HL-60 (cell line): ENCODE measurements around the gene EFNA1.

Experiments used
- GABPA ChIP-seq: IDR thresholded peaks from 2 replicates; pipeline ENCODE4 v1.6.1; 2012; ENCODE audit warnings: low read depth
- POLR2AphosphoS5 ChIP-seq: IDR thresholded peaks from 2 replicates; pipeline ENCODE4 v1.6.1; 2012; ENCODE audit warnings: low read depth
- SPI1 ChIP-seq: IDR thresholded peaks from 2 replicates; pipeline ENCODE4 v1.6.1; 2012; ENCODE audit warnings: low read depth, mild to moderate bottlenecking, borderline replicate concordance
- TF ChIP-seq, protein P1 (sequence below): IDR thresholded peaks from one replicate; pipeline ENCODE4 v1.5.1; 2011; ENCODE audit warnings: low read length, control low read depth, inconsistent platforms; ENCODE audit not compliant: insufficient read depth
- TF ChIP-seq, protein P2 (sequence below): IDR thresholded peaks from 2 replicates; pipeline ENCODE4 v1.6.1; 2012; ENCODE audit warnings: low read depth; ENCODE audit not compliant: insufficient replicate concordance

DNA sequence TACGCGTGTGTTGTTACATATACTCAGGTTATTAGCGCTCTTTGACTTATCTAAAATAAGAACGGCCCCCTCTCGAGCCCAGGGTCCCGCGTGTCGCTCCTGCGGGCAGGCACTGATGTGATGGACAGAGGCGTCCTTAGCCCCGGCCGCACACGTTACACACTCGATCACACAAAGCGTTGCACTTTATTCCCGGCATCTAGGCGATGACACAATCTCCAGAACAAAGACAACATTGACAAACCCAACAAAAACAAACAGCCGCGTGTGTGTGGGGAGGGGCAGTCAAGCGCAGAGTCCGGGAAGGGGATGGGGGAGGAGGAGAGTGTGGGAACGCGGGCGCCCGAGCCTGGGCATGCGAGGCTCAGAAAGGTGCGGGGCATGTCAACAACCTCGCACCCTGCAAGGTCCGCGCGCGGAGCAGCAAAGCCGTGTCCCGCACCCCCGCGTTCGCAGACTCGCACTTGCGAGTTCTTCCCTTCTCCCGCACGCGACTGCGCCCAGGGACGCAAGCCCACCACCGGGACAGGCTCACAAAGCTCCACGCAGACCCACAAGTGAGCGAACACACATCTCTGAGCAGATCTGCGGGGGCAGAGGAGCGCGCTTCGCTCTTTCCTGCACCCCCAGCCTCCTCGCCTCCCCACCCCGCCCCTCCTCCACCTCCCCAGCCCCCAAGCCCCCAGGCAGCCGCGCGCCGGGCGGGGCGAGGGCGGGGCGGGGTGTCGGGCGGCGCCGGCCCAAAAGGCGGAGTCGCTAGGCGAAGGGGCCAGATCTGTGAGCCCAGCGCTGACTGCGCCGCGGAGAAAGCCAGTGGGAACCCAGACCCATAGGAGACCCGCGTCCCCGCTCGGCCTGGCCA, at the start of gene EFNA1:
- TF ChIP-seq, protein P1, sequence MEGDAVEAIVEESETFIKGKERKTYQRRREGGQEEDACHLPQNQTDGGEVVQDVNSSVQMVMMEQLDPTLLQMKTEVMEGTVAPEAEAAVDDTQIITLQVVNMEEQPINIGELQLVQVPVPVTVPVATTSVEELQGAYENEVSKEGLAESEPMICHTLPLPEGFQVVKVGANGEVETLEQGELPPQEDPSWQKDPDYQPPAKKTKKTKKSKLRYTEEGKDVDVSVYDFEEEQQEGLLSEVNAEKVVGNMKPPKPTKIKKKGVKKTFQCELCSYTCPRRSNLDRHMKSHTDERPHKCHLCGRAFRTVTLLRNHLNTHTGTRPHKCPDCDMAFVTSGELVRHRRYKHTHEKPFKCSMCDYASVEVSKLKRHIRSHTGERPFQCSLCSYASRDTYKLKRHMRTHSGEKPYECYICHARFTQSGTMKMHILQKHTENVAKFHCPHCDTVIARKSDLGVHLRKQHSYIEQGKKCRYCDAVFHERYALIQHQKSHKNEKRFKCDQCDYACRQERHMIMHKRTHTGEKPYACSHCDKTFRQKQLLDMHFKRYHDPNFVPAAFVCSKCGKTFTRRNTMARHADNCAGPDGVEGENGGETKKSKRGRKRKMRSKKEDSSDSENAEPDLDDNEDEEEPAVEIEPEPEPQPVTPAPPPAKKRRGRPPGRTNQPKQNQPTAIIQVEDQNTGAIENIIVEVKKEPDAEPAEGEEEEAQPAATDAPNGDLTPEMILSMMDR = no peak
- no peak for TF ChIP-seq POLR2AphosphoS5
- no peak for TF ChIP-seq SPI1
- TF ChIP-seq, protein P2, sequence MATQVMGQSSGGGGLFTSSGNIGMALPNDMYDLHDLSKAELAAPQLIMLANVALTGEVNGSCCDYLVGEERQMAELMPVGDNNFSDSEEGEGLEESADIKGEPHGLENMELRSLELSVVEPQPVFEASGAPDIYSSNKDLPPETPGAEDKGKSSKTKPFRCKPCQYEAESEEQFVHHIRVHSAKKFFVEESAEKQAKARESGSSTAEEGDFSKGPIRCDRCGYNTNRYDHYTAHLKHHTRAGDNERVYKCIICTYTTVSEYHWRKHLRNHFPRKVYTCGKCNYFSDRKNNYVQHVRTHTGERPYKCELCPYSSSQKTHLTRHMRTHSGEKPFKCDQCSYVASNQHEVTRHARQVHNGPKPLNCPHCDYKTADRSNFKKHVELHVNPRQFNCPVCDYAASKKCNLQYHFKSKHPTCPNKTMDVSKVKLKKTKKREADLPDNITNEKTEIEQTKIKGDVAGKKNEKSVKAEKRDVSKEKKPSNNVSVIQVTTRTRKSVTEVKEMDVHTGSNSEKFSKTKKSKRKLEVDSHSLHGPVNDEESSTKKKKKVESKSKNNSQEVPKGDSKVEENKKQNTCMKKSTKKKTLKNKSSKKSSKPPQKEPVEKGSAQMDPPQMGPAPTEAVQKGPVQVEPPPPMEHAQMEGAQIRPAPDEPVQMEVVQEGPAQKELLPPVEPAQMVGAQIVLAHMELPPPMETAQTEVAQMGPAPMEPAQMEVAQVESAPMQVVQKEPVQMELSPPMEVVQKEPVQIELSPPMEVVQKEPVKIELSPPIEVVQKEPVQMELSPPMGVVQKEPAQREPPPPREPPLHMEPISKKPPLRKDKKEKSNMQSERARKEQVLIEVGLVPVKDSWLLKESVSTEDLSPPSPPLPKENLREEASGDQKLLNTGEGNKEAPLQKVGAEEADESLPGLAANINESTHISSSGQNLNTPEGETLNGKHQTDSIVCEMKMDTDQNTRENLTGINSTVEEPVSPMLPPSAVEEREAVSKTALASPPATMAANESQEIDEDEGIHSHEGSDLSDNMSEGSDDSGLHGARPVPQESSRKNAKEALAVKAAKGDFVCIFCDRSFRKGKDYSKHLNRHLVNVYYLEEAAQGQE = no peak
- no peak for TF ChIP-seq GABPA
